ENCODE results near the gene CSRNP3. TPM values are rescaled to one million over a fixed set of nuclear protein-coding genes. Genes with fewer than 3 reads are reported as not detected.
"Not testable (repeated sequence)": the region's sequence is repeated elsewhere in the genome, so short reads cannot be mapped to it uniquely, and the experiment has no call there.

CSRNP3 gene
- polyA plus RNA-seq, 1 donor = 11.0 TPM

DNA sequence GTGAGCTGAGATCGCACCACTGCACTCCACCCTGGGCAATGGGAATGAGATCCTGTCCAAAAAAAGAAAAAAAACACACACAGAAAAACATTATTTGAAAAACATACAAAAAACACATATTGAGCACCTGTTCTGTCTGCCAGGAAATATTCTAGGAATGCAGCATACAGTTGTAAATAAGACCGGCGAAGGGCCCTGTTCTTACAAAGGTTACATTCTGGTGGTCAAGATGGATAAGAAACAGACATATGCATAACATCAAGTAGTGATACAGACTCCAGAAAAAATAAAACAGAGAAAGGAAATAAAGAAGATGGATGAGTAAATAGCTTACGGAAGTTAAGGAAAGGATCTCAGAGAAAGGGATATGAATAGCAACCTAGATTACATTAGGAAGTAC, 164.8 kb downstream of the CSRNP3 start:
- DNase-seq = no peak

DNA sequence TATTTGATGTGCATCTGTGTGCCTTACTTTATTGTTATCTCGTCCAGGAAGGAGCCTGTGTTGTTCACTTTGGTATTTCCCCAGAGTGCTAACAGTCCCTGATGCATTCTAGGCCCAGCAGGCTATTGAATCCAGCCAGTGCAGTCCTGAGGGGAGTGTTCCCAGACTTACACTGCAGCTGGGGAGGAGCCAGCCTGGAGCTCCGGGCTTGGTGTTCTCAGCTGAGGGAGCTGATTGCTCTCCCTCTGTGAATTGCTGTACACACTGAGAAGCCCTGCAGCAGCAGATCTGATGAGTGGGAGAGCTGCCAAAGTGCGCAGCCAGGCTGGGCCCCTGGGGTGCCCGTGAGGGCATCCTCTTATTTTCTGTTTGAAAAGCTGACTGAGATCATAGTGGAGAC, 165.4 kb downstream of the CSRNP3 start:
- peak; percentile 45 for DNase-seq

DNA sequence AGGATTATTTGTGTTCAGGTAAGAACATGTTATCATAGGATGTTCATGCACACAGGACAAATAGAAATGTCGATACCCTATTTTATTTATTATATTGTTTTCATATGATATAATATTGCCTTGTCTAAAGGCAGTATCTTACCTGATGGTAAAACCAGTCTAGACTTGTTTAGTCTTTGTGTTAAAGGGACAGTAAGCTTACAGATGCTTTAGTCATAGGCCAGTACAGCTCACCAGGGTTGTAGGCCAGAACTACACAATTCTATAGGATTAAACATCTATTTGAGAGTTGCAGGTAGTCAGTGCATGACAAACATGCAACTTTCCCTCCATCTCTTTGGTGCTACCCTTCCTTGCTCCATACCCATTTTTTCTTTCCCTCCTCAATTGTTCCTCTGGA, 166.0 kb downstream of the CSRNP3 start:
- DNase-seq = no peak

DNA sequence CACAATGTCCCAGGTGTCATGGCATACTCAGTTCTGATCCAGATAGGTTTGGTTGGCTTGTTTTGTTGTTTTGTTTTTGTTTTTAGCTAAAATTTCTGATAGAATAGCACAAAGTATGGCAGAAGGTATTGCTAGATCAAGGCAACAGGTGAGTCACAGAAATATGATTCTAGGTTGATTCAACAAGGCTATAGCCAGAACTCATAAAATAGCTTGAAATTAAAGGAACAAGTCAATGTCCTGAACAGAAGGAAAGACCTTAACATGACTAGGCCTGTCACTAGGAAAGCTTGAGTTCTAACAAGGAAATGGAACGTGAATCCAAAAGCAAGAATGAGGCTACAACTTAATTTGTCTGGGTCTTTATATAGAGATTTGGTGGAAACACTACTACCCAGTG, 167.5 kb downstream of the CSRNP3 start:
- no peak for DNase-seq

DNA sequence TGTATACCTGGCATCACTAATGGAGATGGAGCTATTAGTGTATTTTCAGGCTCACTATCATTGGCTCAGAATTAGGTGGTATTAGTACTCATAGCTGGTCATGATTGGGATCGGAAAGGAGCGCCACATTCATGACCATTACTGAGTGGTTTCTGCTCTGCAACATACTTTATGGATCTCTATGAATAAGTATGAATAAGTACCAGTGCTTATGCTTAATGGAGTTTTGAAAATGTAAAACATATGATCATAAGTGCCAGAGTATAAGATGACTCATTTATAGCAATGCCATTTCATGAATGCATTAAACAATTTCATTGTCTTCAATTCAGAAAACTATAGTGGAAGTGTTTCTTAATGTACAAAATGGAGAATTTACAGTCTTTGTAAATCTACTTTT, 167.9 kb downstream of the CSRNP3 start:
- no peak for DNase-seq

DNA sequence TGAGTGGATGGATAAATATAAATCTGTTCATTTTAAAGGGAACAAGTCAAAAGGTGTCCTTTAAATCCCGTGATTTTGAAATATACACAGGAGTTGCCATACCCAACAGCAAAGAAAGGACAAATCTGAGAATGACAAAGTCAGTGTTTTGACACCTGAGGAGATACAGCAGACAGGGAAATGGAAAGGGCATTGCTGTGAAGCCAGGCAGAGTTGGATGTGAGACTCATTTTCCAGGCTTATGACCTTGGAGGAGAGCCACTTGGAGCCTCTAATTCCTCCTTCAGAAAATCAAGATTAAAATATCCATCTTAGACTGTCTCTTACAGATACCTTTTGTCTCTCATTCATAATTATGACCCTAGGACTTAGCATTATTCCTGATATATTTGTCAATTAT, 170.0 kb downstream of the CSRNP3 start:
- no peak for DNase-seq

DNA sequence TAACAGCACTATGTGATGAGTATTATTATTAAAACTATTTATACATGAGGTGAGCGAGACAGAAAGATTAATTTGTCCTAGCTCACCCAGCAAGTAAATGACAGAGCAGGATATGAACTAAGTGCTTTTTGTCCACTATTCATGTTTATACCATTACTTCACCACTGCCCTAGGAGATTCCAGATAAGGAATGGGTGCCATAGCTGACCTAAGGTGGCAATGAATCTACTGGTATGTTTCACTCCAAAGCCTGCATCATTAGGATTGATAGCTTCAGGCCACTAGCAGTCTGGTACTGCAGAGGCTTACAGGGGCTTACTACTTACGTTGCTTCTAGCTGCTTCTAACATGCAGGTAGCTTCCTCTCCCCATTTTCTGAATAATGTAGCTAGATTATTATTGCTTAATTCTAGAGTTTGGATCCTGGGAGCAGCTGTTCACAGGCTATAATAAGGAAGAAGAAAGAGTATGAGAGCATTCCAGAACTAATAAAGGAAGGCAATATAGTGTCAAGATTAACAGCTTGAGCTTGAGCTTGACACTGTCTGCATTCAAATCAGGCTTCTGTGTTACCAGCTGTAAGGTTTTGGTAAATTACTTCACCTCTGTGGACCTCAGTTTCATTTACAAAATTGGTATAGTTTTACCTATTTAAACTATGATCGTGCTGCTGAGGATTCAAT, 170.9 kb downstream of the CSRNP3 start:
- no peak for DNase-seq

DNA sequence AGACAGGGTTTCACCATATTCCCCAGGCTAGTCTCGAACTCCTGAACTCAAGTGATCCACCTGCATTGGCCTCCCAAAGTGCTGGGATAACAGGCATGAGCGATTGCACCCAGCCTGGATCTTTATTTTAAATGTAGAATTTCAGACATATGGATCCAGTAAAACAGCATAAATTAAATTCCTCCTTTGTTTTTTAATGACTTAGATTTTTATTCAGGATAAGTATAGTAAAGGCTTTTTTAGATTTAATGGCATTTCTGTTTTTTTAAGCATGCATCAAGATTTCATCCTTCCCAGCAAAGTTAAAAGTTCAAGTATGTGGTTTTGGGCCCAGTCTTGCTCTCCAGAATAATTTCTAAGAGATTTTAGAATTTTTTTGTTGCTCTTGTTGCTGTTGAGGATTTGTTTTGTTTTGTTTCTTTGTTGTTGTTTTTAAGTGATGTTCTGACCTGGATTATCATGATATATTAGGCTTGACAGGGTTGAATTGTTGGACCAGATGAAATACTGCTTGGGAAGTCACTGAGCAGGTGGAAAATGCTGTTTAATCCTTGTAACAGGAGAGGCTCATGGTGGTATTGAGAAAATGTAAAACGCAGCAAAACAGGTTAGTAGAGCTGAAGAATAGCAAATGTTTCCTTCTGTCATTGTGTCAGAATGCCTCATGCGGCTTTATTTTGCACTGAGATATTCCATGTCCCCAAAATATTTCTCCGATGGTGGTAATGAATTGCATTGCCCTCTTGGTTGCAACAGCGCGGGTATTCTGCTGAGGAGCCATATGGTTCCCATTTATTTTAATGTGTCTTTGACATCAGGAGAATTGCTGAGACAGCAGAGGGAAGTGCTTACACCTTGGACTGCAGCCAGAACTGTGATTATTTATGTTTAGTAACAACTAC, 176.7 kb downstream of the CSRNP3 start:
- DNase-seq = peak; percentile 55

DNA sequence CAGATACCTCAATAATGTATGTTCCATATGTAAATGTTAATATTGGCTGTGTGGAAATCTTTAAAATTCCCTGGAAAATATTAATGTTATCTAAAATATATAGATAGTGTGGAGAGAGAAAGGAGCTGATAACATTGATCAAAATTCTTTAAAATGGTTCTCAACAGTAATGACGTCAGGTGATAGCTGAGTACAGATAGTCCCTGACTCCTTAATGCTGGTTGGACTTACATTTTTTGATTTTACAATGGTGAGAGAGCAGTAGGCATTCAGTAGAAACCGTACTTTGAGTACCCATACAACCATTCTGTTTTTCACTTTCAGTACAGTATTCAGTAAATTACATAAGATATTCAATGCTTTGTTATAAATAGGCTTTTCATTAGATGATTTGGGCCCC, 177.9 kb downstream of the CSRNP3 start:
- DNase-seq = no peak

DNA sequence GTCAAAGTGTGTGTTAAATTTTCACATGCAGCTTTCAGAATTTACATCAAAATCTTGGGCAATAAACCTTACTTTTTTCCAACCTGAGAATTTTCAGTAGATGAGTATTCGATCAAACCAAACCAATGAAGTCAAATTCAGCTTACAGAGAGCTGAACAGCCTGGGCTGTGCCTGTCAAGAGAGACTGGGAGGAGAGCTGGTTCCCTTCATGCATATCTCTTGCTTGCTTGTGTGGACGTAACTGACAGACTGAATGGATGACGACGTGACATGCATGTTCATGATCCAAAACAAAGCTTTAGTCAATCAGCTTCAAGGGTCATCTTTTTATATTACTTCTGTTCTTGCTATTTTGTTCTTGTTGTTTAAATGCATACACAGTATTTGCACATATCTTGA, 179.3 kb downstream of the CSRNP3 start:
- no peak for DNase-seq

DNA sequence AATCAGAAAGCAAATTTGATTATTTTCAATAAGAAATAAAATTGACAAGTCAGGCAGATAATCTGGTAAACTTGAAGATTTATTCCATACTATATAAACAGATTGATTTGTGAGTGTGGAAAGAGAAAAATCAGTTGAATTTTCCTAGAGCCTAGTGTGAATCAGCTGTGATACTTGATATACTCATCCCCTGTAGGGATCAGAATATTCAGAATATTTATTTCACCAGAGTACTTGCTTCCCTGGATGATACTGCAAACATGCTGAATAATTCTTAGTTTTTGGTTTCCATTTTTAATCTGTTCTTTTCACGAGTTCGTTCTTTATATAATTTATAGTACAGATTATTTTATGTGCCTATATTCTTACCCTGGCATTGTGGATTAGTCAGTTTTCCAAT, 181.7 kb downstream of the CSRNP3 start:
- DNase-seq = no peak

DNA sequence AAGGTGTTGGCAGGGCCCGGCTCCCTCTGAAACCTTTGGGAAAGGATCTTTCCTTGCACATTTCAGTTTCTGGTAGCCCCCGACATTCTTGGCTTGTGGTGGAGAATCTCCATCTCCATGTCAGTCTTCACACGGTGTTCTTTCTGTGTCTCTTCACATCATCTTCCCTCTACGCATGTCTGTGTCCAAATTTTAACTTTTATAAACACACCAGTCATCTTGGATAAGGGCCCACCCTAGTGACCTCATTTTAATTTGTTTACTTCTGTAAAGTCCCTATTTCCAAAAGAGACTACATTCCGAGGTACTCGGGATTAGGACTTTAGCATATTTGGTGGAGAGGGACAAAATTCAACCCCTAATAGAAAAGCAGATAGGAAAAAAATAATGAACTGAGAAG, 186.2 kb downstream of the CSRNP3 start:
- DNase-seq = no peak

DNA sequence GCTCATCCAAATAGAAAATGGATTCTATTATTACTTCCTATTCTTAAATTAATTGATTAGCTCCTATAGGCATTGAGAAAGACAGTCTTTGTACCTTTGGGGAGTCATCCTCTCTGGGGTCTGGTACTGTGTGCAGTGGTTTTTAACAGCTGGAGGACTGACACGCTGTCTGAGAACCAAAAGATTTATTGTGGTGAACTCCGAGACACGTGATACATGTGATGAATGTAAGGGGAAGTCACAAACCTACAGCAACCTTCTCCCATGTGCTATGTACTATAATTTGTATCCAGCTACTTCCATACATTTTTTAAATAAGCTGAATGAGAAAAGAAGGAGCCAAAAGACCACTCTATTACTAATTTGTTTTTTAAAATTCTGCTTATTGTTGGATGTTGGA, 190.9 kb downstream of the CSRNP3 start:
- no peak for DNase-seq

DNA sequence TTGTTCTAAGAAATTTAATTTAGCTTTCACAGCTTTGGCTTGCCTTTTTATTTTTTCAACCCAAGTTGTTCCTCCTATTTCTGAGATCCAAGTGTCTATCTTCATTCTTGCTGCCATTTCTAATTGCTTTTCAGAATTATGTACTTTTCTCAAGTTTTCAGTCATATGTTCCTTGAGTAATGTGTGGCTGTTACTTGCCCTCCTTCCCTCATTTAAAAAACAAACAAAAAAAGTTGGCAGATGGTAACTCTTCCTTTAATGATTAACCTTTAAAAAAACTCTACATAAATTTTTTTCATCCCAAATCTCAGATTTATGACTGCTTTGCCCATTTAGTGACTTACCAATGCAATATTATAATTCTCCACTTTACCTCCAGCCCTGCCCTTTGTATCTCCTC, 193.2 kb downstream of the CSRNP3 start:
- DNase-seq = no peak

DNA sequence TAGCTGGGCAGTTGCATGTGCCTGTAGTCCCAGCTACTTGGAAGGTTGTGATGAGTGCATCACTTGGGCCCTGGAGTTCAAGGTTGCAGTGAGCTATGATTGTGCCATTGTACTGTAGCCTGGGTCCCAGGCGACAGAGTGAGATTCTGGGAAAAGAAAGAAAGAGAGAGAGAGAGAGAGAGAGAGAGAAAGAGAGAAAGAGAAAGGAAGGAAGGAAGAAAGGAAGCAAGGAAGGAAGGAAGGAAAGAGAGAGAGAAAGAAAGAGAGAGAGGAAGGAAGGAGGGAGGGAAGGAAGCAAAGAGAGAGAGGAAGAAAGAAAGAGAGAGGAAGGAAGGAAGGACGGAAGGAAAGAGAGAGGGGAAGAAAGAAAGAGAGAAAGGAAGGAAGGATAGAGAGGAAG, 196.1 kb downstream of the CSRNP3 start:
- no peak for DNase-seq

DNA sequence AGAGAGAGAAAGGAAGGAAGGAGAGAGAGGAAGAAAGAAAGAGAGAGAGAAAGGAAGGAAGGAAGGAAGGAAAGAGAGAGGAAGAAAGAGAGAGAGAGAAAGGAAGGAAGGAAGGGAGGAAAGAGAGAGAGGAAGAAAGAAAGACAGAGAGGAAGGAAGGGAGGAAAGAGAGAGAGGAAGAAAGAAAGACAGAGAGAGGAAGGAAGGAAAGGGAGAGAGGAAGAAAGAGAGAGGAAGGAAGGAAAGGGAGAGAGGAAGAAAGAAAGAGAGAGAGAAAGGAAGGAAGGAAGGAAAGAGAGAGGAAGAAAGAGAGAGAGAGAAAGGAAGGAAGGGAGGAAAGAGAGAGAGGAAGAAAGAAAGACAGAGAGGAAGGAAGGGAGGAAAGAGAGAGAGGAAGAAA, 196.6 kb downstream of the CSRNP3 start:
- not testable (repeated sequence) for DNase-seq

DNA sequence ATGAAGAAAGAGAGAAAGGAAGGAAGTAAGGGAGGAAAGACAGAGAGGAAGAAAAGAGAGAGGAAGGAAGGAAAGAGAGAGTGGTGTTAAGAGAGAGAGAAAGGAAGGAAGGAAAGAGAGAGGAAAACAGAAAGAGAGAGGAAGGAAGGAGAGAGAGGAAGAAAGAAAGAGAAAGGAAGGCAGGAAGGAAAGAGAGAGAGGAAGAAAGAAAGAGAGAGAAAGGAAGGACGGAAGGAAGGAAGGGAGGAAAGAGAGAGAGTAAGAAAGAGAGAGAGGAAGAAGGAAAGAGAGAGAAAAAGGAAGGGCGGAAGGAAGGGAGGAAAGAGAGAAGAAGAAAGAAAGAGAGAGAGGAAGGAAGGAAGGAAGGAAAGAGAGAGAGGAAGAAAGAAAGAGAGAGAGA, 197.1 kb downstream of the CSRNP3 start:
- no peak for DNase-seq

DNA sequence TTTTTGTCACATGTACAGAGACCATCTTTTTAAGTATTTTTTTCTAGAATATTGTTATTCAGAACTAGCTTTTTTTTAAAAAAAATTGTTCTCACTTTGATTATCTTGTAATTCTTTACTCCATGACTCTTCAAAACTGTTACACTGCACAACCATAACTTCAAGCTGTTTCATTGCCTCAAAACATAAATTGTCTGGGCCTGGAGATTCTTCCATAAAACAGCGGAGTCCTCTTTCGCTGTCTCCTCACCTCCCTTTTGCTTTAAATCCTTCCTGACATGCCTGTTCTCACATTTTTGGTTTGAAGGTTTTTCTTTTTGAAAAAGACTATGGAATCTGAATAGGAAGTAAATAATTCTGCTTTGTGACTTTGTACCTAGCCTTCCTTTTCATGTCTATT, 197.9 kb downstream of the CSRNP3 start:
- no peak for DNase-seq

DNA sequence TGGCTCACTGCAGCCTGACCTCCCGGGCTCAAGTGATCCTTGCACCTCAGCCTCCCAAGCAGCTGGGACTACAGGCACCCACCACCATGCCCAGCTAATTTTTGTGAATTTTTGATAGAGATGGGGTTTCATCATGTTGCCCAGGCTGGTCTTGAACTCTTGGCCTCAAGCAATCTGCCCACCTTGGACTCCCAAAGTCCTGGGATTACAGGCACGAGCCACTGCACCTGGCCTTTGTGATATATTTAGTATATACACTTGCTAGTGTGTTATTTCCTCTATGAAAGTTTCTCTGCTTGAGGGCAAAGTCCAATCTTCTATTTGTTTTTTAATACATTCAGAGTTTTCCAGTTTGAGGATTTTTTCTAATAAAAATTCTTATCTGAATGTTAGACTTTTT, 205.3 kb downstream of the CSRNP3 start:
- no peak for DNase-seq

DNA sequence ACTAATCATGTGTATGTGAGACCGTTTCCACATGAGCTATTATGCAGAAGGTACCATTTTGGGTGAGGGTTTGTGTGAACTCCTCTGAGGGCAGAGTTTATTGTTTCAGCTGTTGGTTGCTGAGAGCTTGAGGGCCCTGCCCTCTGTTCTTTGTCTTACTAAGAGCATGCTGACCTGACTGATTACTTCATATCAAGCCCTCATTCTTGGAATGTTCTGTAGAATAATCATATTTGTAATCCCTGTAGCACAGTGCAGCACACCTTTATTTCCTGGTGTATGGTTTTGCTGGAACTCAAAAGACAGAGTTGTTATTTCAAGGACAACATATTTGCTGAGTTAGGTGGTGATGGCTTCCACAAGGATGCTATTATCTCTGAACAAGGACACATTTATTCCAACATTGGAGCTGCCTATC, 206.1 kb downstream of the CSRNP3 start:
- DNase-seq = no peak

DNA sequence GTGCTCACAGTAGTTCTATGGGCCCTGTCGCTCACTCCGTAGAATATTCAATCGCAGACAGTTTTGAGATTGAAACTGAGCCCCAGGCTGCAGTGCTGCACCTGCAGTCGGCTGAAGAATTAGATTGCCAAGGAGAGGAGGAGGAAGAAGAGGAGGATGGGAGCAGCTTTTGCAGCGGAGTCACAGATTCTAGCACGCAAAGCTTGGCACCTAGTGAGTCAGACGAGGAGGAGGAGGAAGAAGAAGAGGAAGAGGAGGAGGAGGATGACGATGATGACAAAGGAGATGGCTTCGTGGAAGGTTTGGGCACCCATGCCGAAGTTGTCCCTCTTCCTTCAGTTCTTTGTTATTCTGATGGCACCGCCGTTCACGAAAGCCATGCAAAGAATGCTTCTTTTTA, 209.4 kb downstream of the CSRNP3 start:
- no peak for DNase-seq

DNA sequence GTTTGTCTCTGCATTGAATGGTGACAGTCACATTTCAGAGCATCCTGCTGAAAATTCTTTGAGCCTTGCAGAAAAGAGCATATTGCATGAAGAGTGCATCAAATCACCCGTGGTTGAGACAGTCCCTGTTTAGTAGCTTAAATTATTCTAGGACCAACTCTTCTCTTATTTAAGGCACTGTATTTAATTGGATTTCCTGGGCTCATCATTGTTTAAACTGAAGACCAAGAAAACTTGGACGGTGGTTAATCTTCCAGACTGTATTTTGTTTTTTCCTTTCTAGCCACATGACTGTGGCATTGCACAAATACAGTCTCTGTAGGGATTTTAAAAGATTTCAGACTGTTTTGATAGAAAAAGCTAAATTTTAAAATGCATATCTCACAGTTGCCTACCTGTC, 210.1 kb downstream of the CSRNP3 start:
- DNase-seq = no peak

DNA sequence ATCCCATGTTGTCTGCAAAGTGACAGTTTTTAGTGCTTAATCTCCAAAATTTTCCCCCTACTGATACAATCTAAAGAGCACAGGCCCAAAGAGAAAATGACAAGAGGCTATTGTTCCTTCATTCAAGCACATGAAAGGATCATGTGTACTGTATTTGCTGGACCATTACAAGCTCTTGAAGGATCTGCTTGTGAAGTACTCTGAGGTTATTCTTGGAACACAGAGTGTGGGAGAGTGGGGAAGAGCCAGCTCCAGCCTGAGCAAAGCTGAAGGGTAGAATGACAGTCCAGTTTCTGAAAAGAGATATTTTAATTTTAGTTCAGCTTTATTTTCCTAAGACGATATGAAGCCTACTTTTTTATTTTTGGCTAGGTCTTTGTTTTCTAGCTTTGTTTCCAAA, 212.3 kb downstream of the CSRNP3 start:
- no peak for DNase-seq

DNA sequence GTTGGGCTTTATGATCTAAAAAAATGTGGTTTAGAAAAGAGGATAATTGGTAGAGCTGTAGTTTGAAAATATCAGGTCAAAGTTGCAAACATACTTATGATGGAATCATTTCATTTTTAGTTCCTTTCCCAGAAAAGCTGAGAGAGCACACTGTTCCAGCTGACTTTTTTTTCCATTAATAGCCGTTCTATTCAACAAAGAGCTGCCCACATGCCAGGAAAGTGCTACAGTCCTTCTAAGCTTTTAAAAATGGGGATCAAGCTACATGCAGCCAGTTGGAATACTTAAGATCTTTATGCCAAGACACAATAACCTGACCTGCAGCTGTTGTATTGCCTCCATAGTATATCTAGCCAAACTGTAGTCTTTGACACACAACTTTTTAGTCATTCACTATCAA, 213.0 kb downstream of the CSRNP3 start:
- no peak for DNase-seq

All from left kidney (tissue), 2 donors.